ENCODE data around the gene CAMTA1.

The CAMTA1 gene

DNA sequence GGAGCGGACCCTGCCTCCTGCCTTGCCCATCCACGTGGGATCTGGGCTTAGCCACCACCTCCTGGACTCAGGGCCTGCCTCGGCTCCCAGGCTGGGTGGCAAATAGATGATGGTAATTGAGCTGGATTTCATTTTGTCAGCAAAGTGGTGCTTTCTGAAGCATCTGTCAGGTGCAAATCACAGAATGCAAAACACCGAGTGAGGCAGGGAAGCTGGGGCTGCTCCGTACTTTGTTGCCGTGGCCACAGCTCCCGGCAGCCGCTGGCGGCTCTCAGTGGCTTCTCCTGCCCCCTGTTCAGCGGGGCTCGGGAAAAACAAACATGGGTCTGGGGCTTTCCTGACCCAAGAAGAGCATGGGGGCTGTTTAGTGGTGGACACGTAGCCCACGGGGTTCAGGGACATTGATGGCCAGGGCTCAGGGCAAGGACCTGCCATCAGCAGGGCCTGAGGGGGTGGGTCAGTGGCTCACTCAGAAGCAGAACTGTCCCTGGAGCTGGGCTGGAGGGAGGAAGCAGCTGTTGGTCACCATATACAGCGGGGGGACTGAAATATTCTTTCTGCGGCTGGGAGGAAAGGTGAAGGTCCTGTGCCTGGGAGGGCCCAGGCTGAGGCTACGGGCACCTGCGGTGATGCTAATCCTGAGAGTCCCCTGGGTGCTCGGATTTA lies 855.8 kb downstream of the CAMTA1 start:
- DNase-seq (ENCODE audit: low spot score) = no peak

DNA sequence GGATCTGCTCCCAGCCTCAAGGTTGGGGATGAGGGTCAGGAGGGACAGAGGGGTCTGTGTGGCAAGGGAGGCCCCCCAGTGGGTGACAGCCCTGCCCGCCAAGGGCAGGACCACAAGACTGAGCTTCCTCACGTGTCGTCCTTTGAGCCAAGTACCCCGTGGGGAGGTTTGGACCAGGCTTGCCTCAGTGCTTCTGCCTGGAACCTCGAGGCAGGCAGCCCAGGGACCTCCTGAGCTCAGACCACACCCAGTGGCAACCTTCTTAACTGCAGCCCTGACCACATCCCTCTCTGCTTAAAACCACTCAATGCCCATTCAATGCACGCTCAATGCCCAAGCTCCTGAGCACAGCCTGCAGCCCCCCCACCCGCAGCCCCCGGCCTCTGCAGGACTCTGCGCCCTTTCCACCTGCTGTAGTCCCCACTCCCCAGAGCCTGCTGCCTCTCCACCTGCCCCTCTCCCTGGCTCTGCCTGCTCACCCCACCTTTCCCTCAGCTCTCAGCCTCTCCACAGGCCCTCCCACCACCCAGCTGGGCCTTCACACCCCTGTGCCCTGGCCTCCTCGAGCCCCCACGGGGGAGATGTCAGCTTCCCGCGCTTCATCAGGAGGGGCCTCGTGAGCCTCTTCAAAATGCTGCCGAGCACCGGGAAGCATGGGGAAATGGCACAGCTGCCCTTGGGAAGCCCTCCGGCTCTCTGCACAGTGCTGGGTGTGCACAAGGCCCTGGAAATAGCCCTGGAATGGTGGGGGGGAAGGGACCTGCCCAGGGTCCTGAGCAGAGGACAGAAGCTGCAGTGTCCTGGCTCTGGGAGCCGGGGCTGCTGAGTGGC lies 856.5 kb downstream of the CAMTA1 start:
- no peak for DNase-seq (ENCODE audit: low spot score)

DNA sequence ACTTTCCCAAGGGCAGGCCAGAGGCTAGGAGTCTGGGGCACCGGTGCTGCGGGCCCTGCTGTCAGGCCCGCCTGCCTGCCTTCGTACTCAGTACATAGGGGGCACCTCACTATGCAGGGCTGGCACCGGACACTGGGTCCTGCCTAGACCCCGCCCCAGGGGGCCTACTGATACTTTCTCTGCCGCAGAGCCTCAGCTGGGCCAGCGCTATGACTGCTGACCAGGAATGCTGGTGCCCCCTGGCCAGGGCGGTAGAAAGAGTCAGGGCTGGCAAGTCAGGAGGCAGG lies 857.1 kb downstream of the CAMTA1 start:
- DNase-seq (ENCODE audit: low spot score) = no peak

- no peak for DNase-seq (ENCODE audit: low spot score)
Measured at GRCh38 chr1:7642781-7643529, 857.7 kb downstream of the CAMTA1 start.

DNA sequence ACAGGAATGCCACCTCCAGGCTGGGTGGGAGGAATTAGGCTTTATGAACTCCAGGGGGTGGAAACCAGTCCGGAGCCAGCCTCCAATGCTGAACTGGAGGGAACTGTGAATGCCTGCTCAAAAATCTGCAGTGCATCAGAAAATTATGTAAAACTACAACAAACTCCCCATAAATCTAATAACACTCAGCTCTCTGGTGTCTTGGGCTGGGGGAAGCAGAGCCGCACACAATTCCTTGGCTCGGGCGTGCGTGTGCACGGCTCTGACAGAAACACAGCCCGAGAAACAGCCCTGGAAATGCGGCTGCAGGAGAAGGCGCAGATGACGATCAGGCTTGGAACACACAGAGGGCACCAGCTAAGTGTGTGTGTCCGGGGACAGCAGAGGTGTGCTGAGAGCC lies 858.3 kb downstream of the CAMTA1 start:
- DNase-seq (ENCODE audit: low spot score) = no peak

DNA sequence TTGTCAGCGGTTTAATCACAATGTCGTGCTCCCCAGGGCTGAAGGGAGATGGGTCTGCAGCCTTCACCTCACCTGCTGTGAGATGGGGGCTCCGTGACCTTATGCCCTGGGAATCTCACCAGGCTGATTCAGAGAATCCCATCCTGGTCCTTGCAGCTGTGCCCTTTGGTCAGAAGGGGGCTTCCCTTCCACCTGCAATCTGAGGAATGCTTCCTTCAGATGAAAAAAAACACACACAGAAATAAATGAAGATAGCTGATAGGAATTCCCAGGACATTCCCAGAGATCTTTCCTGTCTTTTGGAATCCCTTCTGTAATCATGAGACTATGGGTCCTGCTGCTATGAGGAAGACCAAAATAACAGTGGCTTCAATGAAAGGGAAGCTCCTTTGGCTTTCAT lies 858.8 kb downstream of the CAMTA1 start:
- no peak for DNase-seq (ENCODE audit: low spot score)

GRCh38 chr1:7644961-7645750 lies 859.9 kb downstream of the CAMTA1 start:
- no peak for DNase-seq (ENCODE audit: low spot score)

GRCh38 chr1:7645751-7646048 lies 860.4 kb downstream of the CAMTA1 start:
- DNase-seq (ENCODE audit: low spot score) = no peak

- no peak for DNase-seq (ENCODE audit: low spot score)
Measured at GRCh38 chr1:7646164-7646563, 860.9 kb downstream of the CAMTA1 start.

- peak; percentile 94 for DNase-seq (ENCODE audit: low spot score)
Measured at GRCh38 chr1:7646981-7647901, 862.0 kb downstream of the CAMTA1 start.

DNA sequence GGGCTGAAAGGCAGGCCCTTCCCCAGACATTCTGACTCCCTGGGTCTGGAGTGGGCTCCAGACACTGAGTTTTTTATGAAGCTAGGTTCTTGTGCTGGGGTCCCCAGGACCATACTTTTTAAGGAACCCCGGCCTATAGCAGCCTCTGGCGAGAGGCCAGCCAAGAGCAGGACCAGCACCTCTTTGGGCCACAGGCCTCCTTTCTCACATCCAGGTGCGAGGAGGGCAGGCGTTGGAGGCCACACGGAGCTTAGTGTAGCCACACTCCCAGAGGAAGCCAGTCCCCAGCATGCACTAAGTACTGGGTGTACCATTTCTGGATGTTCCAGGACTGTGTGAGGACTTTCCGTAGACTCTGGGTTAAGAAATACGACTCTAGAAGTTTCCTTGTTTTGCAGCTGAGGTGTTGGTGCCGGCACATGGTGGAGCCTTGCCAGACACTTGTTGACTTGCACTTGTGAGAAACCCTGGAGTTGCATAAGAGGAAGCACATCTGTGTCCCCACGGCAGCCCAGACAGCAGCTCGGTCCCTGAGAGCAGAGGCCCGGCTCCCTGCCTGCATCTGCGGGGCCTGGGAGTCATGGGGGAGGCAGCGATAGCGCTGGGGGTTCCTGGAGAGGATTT lies 863.6 kb downstream of the CAMTA1 start:
- DNase-seq (ENCODE audit: low spot score) = peak; percentile 33

DNA sequence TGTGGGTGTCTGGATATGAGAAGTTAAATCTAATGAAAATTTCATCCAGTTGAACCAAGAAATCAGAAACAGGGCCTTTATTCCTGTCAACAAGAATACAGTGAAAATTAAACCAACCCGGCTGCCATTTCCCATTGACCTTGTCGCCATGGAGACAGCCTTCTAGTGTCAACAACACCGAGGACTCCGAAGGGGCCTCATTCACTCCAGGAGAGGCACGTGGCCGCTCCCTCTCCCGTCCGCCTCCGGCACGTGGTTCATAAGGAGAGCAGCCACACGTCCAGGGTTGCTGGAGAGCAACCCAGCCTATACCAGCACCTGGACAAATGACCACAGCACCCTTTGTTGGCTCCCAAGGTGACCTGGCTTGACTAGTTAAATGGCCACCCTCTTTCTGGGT lies 865.5 kb downstream of the CAMTA1 start:
- DNase-seq (ENCODE audit: low spot score) = no peak

- DNase-seq (ENCODE audit: low spot score) = no peak
Measured at GRCh38 chr1:7651203-7651602, 865.9 kb downstream of the CAMTA1 start.

DNA sequence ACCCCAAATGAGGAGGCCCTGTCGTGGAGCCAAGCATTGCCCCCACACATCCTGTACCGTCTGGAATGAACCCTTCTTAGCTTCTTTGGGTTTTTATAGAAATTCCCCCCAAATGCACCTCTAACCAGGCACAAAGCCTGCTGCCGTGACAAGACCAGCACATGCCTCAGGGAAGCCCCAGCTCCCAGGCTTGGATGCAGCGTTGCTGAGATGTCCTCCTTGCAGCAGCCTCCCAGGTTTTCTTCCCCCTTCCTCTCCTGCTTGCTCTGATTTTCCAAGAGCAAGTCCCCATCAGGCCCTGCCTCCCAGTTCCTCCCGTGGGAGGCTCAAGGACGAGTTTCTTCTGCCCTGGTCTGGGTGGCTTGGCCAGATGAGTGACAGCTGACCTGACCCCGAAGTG lies 866.8 kb downstream of the CAMTA1 start:
- DNase-seq (ENCODE audit: low spot score) = no peak

DNA sequence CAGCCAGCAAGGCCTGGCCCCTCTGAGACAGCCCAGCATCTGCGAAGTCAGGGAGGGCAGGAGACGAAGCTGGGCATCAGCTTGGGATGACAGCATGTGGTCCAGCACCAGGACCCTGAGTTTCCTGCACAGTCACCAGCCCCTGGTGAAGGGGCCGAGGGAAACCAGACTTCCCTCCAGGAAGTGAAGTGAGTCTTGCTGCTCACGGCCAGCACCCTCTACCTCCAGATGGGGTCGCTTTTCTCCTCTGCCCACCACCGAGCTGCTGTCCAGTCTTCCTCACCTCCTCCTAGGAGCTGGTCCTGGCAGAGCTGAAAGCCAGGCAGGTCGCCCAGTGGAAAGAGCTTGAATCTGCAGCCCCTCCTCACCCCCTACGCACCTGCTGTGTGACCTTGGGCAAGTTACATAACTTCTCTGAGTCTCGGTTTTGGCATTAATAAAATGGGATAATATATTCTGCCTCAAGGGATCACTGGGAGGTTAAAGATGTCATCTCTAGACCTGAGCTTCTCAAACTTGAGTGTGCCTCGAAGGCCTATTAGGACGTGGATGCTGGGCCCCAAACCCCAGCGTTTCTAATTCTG lies 867.4 kb downstream of the CAMTA1 start:
- DNase-seq (ENCODE audit: low spot score) = no peak

- DNase-seq (ENCODE audit: low spot score) = no peak
Measured at GRCh38 chr1:7654725-7655124, 869.5 kb downstream of the CAMTA1 start.

- DNase-seq (ENCODE audit: low spot score) = no peak
Measured at GRCh38 chr1:7655354-7655753, 870.1 kb downstream of the CAMTA1 start.

DNA sequence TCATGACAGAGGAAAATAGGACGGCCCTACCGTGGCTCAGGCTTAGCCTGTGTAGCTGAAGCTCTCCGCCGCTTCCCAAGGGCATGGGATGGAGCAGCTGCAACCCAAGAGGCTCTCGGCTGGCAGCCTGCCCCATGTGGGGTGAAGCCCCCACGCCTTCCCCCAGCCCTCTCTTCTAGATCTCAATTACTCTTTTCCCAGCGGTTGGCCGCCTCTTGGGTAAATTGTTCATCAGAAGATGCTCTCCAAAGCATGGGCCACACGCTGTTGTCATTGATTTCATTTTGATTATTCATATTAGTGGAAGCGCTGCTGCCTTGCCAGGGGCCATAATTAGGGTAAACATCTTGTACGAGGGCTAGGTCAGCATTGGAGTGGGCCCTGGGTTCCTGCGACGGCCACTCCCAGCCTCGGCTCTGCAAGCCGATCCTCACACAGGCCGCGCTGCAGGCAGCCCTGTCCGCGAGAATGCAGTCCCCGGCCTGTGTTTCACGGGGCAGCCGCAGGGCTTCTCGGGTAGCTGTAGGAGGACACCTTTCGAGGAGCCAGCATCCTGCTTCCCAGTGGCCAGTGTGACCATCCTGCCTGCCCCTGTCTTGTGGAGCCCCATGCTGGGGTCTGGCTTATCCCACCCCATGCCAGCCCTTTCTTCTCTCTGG lies 871.4 kb downstream of the CAMTA1 start:
- no peak for DNase-seq (ENCODE audit: low spot score)

GRCh38 chr1:7657287-7658016 lies 872.2 kb downstream of the CAMTA1 start:
- DNase-seq (ENCODE audit: low spot score) = no peak
